GM23338 (cell line): Measurements from ENCODE around the gene TIMMDC1. TPM values are rescaled to one million over a fixed set of nuclear protein-coding genes. Genes with fewer than 3 reads are reported as not detected.

Experiments
- CREB1 ChIP-seq: fragments of 250-450 bp; sonication (Bioruptor Pico); IDR thresholded peaks from 2 replicates; pipeline ENCODE4 v1.5.0; 2020; ENCODE audit warnings: low read depth, mild to moderate bottlenecking, moderate library complexity
- ETS1 ChIP-seq: IDR thresholded peaks from 2 replicates; pipeline ENCODE4 v1.6.1; 2016; ENCODE audit warnings: antibody characterized with exemption
- JUNB ChIP-seq: IDR thresholded peaks from one replicate; pipeline ENCODE4 v1.6.1; 2016; ENCODE audit warnings: antibody characterized with exemption; ENCODE audit not compliant: unreplicated experiment
- REST ChIP-seq: IDR thresholded peaks from one replicate; pipeline ENCODE4 v1.6.1; 2018; ENCODE audit warnings: antibody characterized with exemption; ENCODE audit not compliant: unreplicated experiment
- STAT1 ChIP-seq: IDR thresholded peaks from one replicate; pipeline ENCODE4 v1.6.1; 2016; ENCODE audit warnings: antibody characterized with exemption; ENCODE audit not compliant: unreplicated experiment
- ZNF462 ChIP-seq: fragments of 250-450 bp; sonication (Bioruptor Pico); IDR thresholded peaks from 2 replicates; pipeline ENCODE4 v1.5.0; 2020; ENCODE audit warnings: mild to moderate bottlenecking, moderate library complexity
- polyA plus RNA-seq: library from polyadenylated mRNA; unstranded; fragments of >200 nt; fragmentation: Nextera tagmentation; extraction: Ambion mirVana; gene quantifications from 2 replicates; pipeline ENCODE4 v1.2.1, GENCODE V29; 2016
- total RNA-seq: library from RNA; depleted of rRNA; stranded (reverse); fragments of >200 nt; shearing (Covaris generic); gene quantifications from 2 replicates; pipeline ENCODE4 v1.2.3, GENCODE V29; 2014

TIMMDC1 gene
- total and polyA plus RNA-seq, 2 experiments from 2014 or later: 62.2 to 105 TPM

GRCh38 chr3:119468041-119468440 lies 30.3 kb upstream of the TIMMDC1 start (continued):
- TF ChIP-seq ZNF462 (CRISPR knock-in tag) (no peak), REST (no peak), ETS1 (no peak), JUNB (no peak), CREB1 (no peak), STAT1 (no peak)
